ENCODE measurements around the gene RAB18. TPM values are rescaled to one million over a fixed set of nuclear protein-coding genes. Genes with fewer than 3 reads are reported as not detected.
"Not testable (repeated sequence)": the region's sequence is repeated elsewhere in the genome, so short reads cannot be mapped to it uniquely, and the experiment has no call there.

The RAB18 gene
- total and polyA plus RNA-seq, 2 experiments from 2014 or later: 35.5 to 77.2 TPM

DNA sequence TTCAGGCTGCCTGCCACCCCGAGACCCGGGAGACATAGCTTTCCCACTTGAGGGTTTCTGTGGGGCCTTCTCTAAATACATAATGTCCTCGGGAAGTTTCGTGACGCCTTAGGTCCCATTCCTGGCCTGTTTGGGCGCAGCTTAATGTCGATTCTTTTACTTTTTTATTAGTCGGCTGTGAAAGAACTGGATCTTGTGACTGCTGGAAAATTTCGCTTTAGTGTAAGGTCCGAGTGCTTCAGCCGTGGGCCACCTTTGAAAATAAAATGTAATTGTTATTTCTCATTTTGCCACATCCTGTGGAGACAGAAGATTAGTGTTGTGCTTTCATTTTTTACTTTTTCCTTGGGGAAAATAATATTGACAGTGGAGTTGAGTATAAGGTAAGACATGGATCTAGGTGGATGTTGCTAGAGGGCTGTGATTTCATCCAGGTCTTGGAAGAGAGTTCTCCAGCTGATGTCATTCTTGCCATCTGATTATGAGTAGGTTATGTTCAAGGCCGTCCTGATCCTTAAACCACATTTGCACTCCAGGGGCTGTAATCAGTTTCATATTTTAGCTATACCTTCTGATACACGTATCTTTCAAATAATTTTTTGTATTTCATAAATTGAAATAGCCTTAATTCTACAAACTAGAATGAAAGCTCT is 830 bp downstream of the RAB18 start (continued):
- TF ChIP-seq, protein P1, sequence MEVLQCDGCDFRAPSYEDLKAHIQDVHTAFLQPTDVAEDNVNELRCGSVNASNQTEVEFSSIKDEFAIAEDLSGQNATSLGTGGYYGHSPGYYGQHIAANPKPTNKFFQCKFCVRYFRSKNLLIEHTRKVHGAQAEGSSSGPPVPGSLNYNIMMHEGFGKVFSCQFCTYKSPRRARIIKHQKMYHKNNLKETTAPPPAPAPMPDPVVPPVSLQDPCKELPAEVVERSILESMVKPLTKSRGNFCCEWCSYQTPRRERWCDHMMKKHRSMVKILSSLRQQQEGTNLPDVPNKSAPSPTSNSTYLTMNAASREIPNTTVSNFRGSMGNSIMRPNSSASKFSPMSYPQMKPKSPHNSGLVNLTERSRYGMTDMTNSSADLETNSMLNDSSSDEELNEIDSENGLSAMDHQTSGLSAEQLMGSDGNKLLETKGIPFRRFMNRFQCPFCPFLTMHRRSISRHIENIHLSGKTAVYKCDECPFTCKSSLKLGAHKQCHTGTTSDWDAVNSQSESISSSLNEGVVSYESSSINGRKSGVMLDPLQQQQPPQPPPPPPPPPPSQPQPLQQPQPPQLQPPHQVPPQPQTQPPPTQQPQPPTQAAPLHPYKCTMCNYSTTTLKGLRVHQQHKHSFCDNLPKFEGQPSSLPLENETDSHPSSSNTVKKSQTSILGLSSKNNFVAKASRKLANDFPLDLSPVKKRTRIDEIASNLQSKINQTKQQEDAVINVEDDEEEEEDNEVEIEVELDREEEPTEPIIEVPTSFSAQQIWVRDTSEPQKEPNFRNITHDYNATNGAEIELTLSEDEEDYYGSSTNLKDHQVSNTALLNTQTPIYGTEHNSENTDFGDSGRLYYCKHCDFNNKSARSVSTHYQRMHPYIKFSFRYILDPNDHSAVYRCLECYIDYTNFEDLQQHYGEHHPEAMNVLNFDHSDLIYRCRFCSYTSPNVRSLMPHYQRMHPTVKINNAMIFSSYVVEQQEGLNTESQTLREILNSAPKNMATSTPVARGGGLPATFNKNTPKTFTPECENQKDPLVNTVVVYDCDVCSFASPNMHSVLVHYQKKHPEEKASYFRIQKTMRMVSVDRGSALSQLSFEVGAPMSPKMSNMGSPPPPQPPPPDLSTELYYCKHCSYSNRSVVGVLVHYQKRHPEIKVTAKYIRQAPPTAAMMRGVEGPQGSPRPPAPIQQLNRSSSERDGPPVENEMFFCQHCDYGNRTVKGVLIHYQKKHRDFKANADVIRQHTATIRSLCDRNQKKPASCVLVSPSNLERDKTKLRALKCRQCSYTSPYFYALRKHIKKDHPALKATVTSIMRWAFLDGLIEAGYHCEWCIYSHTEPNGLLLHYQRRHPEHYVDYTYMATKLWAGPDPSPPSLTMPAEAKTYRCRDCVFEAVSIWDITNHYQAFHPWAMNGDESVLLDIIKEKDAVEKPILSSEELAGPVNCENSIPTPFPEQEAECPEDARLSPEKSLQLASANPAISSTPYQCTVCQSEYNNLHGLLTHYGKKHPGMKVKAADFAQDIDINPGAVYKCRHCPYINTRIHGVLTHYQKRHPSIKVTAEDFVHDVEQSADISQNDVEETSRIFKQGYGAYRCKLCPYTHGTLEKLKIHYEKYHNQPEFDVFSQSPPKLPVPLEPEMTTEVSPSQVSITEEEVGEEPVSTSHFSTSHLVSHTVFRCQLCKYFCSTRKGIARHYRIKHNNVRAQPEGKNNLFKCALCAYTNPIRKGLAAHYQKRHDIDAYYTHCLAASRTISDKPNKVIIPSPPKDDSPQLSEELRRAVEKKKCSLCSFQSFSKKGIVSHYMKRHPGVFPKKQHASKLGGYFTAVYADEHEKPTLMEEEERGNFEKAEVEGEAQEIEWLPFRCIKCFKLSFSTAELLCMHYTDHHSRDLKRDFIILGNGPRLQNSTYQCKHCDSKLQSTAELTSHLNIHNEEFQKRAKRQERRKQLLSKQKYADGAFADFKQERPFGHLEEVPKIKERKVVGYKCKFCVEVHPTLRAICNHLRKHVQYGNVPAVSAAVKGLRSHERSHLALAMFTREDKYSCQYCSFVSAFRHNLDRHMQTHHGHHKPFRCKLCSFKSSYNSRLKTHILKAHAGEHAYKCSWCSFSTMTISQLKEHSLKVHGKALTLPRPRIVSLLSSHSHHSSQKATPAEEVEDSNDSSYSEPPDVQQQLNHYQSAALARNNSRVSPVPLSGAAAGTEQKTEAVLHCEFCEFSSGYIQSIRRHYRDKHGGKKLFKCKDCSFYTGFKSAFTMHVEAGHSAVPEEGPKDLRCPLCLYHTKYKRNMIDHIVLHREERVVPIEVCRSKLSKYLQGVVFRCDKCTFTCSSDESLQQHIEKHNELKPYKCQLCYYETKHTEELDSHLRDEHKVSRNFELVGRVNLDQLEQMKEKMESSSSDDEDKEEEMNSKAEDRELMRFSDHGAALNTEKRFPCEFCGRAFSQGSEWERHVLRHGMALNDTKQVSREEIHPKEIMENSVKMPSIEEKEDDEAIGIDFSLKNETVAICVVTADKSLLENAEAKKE (CRISPR knock-in tag; IDR thresholded peaks at IDR 0.05): no peak

DNA sequence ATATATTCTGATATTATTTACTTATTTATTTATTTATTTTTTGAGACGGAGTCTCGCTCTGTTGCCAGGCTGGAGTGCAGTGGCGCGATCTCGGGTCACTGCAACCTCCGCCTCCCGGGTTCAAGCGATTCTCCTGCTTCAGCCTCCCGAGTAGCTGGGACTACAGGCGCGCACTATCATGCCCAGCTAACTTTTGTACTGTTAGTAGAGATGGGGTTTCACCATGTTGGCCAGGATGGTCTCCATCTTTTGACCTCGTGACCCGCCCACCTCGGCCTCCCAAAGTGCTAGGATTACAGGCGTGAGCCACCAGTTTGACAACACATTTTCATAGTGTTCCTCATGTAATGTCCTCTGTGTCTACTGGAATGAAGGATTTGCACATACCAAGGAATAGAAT is 1.4 kb downstream of the RAB18 start:
- H3K4me2 ChIP-seq: peak overlapping the region; percentile 88
- not testable (repeated sequence) for H3K27ac Mint-ChIP-seq; H3F3A ChIP-seq (replicated peaks; ENCODE audit: low read depth); ATAC-seq; H4K20me1 ChIP-seq (replicated peaks; ENCODE audit: insufficient read depth); DNase-seq (ENCODE audit: low spot score); H3K36me3 Mint-ChIP-seq (ENCODE audit: low read depth); H3K36me3 ChIP-seq (ENCODE audit: insufficient read depth); H3K4me1 ChIP-seq (ENCODE audit: insufficient read depth); H3K27me3 ChIP-seq (ENCODE audit: insufficient read depth); H2AFZ ChIP-seq; H3K9me2 ChIP-seq (ENCODE audit: insufficient read depth); H3K9me3 Mint-ChIP-seq; H3K27ac ChIP-seq (ENCODE audit: low read depth)
- H3K4me3 ChIP-seq: peak overlapping the region; percentile 76
- Mint-ChIP-seq H3K4me3 (peak overlapping the region; percentile 57), H3K27me3 (ENCODE audit: insufficient read depth, low read depth, poor library complexity) (peaks cover 10% of the 10 kb centered on the region), H3K4me1 (peaks cover 12% of the 10 kb centered on the region)
- peaks cover 59% of the 10 kb centered on the region for H3K79me2 ChIP-seq (replicated peaks; ENCODE audit: insufficient read depth)

GRCh38 chr10:27506280-27506679 is 2.2 kb downstream of the RAB18 start:
- DNase-seq (ENCODE audit: low spot score): no peak
- H3K4me3 Mint-ChIP-seq: peak overlapping the region; percentile 57; the same call in 2 of the 3 replicates
- peaks cover 12% of the 10 kb centered on the region for H3K4me1 Mint-ChIP-seq
- Histone ChIP-seq H3K4me1 (ENCODE audit: insufficient read depth) (peaks cover 3% of the 10 kb centered on the region), H3K4me2 (no peak overlapping the region), H3K27me3 (ENCODE audit: insufficient read depth) (no peaks in the 10 kb centered on the region), H3K79me2 (replicated peaks; ENCODE audit: insufficient read depth) (peaks cover 64% of the 10 kb centered on the region), H4K20me1 (replicated peaks; ENCODE audit: insufficient read depth) (peaks cover 9% of the 10 kb centered on the region; the same call in 1 of the 2 replicates), H3K36me3 (ENCODE audit: insufficient read depth) (peaks cover 8% of the 10 kb centered on the region), H3K4me3 (no peak overlapping the region), H2AFZ (no peak overlapping the region), H3F3A (replicated peaks; ENCODE audit: low read depth) (no peaks in the 10 kb centered on the region), H3K9me2 (ENCODE audit: insufficient read depth) (no peaks in the 10 kb centered on the region), H3K27ac (ENCODE audit: low read depth) (no peak overlapping the region)
- H3K27me3 Mint-ChIP-seq (ENCODE audit: insufficient read depth, low read depth, poor library complexity): peaks cover 10% of the 10 kb centered on the region
- peaks cover 8% of the 10 kb centered on the region; the same call in 1 of the 3 replicates for H3K36me3 Mint-ChIP-seq (ENCODE audit: low read depth)
- no peak for TF ChIP-seq ZNF114 (CRISPR knock-in tag; IDR thresholded peaks at IDR 0.05)
- TF ChIP-seq ZNF331 (CRISPR knock-in tag; IDR thresholded peaks at IDR 0.05; ENCODE audit: low read depth): no peak
- TF ChIP-seq CREB1 (CRISPR knock-in tag; IDR thresholded peaks at IDR 0.05; ENCODE audit: low read depth): no peak
- TF ChIP-seq STAT1 (IDR thresholded peaks at IDR 0.05; ENCODE audit: unreplicated experiment): no peak
- TF ChIP-seq POLR2AphosphoS5 (IDR thresholded peaks at IDR 0.05; ENCODE audit: low read depth): no peak
- TF ChIP-seq, protein P2, sequence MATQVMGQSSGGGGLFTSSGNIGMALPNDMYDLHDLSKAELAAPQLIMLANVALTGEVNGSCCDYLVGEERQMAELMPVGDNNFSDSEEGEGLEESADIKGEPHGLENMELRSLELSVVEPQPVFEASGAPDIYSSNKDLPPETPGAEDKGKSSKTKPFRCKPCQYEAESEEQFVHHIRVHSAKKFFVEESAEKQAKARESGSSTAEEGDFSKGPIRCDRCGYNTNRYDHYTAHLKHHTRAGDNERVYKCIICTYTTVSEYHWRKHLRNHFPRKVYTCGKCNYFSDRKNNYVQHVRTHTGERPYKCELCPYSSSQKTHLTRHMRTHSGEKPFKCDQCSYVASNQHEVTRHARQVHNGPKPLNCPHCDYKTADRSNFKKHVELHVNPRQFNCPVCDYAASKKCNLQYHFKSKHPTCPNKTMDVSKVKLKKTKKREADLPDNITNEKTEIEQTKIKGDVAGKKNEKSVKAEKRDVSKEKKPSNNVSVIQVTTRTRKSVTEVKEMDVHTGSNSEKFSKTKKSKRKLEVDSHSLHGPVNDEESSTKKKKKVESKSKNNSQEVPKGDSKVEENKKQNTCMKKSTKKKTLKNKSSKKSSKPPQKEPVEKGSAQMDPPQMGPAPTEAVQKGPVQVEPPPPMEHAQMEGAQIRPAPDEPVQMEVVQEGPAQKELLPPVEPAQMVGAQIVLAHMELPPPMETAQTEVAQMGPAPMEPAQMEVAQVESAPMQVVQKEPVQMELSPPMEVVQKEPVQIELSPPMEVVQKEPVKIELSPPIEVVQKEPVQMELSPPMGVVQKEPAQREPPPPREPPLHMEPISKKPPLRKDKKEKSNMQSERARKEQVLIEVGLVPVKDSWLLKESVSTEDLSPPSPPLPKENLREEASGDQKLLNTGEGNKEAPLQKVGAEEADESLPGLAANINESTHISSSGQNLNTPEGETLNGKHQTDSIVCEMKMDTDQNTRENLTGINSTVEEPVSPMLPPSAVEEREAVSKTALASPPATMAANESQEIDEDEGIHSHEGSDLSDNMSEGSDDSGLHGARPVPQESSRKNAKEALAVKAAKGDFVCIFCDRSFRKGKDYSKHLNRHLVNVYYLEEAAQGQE (IDR thresholded peaks at IDR 0.05; ENCODE audit: unreplicated experiment): no peak
- no peak for ATAC-seq
- H3K27ac Mint-ChIP-seq: no peak overlapping the region
- no peaks in the 10 kb centered on the region; the same call in 2 of the 3 replicates for H3K9me3 Mint-ChIP-seq
